ENCODE measurements around the gene ALKAL2. TPM values are rescaled to one million over a fixed set of nuclear protein-coding genes. Genes with fewer than 3 reads are reported as not detected.

The ALKAL2 gene
- total RNA-seq, 6 experiments from 2014 or later, result 0.49 to 2.9 (median 1.0) TPM

DNA sequence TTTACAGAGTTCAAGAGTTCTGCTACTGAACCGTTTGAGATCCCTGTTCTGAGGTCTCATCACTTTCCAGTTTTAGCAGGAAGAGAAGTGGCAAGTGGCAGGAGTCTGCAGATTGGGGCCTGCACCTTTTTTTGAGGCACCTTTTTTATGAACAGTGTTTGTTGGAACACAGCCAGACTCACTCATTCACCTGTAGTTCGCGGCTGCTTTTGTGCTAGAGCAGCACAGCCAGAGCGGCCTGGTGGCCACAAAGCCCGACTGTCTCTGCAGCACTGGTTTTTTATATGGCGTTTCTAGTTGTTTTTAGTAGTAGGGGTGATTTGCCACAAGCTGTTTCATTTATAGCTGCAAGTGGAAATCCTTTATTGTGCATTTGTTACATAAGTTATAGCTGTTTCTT is 14.6 kb downstream of the ALKAL2 start:
- ATAC-seq (no peak), DNase-seq (no peak)
- TF ChIP-seq POLR2A (IDR thresholded peaks at IDR 0.05), result no peak
- no peaks in the 10 kb centered on the region for H3K4me1 ChIP-seq
- H3K27ac ChIP-seq, result no peak overlapping the region
- H3K27me3 ChIP-seq, result no peaks in the 10 kb centered on the region
- WGBS (ENCODE audit: insufficient coverage, low coverage, low lambda C conversion rate, missing lambda C conversion rate), result 73% methylated on average over 5 of the region's 6 CpGs
- H3K36me3 ChIP-seq, result peaks cover 0 to 31% (median 4%) of the 10 kb centered on the region in 4 donors
- no peak overlapping the region for H3K4me3 ChIP-seq
- intact Hi-C loops (cut with DNase I), result no loop called here
- H3K9me3 ChIP-seq, result no peaks in the 10 kb centered on the region

DNA sequence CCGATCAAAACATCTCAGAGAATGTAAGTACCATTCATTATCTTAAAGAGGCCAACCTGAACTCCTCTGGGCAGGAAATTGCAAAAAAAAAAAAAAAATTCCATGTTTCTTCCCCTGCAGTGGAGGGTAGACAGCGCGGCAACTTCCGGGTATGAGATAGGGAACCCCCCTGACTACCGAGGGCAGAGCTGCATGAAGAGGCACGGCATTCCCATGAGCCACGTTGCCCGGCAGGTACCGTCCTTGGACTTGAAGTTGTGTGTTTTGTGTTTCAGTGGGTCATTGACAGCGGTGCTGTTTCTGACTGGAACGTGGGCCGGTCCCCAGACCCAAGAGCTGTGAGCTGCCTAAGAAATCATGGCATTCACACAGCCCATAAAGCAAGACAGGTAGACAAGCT is 16.0 kb downstream of the ALKAL2 start:
- ATAC-seq, result no peak
- no peaks in the 10 kb centered on the region for H3K27me3 ChIP-seq
- no peak overlapping the region for H3K4me3 ChIP-seq
- no peaks in the 10 kb centered on the region for H3K4me1 ChIP-seq
- peaks cover 0 to 17% (median 1%) of the 10 kb centered on the region in 4 donors for H3K36me3 ChIP-seq
- no peak overlapping the region for H3K27ac ChIP-seq
- TF ChIP-seq POLR2A (IDR thresholded peaks at IDR 0.05) (no peak), CTCF (IDR thresholded peaks at IDR 0.05) (no peak)
- WGBS (ENCODE audit: insufficient coverage, low coverage, low lambda C conversion rate, missing lambda C conversion rate), result 81% methylated on average over 7 of the region's 12 CpGs
- DNase-seq, result no peak
- no peaks in the 10 kb centered on the region for H3K9me3 ChIP-seq
- intact Hi-C loops (cut with DNase I), result no loop called here

DNA sequence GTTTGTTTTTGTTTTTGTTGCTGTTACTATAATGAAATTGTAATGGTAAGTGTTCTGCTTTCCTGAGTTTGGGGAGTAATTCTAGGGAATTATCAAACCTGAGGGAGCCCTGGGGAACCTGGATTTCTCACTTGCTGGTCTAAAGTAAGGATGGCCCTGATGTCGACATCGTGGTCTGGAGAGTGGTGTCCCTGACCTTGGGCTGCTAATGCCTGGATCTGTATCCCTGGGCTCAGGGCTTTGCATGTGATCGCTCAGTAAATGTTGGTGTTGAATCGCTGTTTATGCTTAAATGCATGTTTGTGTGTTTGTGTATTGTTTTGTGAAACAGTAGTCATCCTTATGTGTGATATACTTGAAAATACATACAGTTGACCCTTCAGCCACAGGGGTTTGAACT is 17.0 kb downstream of the ALKAL2 start:
- Histone ChIP-seq H3K9me3 (no peaks in the 10 kb centered on the region), H3K27ac (no peak overlapping the region), H3K27me3 (no peaks in the 10 kb centered on the region), H3K36me3 (peaks cover 0 to 12% (median 1%) of the 10 kb centered on the region in 4 donors), H3K4me1 (peaks cover 0 to 6% (median 5%) of the 10 kb centered on the region in 4 donors), H3K4me3 (no peak overlapping the region)
- WGBS (ENCODE audit: insufficient coverage, low coverage, low lambda C conversion rate, missing lambda C conversion rate), result 86% methylated on average over 4 of the region's 4 CpGs
- DNase-seq (no peak), ATAC-seq (no peak)
- TF ChIP-seq POLR2A (IDR thresholded peaks at IDR 0.05) (no peak), CTCF (IDR thresholded peaks at IDR 0.05) (no peak)
- intact Hi-C loops (cut with DNase I), result no loop called here

DNA sequence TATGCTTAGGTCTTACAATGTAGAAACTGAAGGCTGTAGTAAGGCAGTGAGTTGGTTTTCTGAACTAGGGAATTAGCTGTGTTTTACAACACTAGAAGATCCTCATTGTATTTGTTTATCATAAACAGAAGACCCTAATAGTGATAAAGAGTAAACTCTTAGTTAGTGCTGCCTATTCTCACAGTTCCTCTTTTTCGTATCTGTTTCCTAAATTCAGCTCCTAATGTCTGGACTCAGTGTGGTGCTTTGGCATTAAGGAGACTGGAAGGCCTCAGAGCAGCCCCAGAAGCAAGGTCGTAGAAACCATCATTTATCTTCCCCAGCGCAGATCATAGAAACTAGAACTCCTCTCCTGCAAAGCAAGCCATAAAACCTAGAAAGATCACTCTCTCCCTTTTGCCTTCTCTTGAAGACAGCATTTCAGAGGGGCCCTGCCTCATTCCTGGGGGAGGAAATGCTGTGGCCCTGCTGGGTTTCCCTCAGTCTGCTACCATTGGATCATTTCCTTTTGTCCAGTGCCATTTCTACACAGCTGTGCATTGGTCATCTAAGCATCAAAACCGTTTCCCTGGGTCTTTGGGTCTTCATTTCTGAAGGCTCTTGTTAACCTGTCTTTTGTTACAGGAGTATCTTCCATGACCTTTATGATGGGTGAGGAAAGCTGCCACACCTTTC is 18.4 kb downstream of the ALKAL2 start:
- H3K27me3 ChIP-seq, result no peaks in the 10 kb centered on the region
- TF ChIP-seq POLR2A (IDR thresholded peaks at IDR 0.05) (no peak), CTCF (IDR thresholded peaks at IDR 0.05) (no peak)
- H3K9me3 ChIP-seq, result no peaks in the 10 kb centered on the region
- no peak overlapping the region for H3K4me3 ChIP-seq
- no peak overlapping the region for H3K27ac ChIP-seq
- H3K4me1 ChIP-seq, result peaks cover 0 to 11% (median 9%) of the 10 kb centered on the region in 4 donors
- peaks cover 0 to under 1% (median 0%) of the 10 kb centered on the region in 4 donors for H3K36me3 ChIP-seq
- no peak for DNase-seq
- intact Hi-C loops (cut with DNase I), result no loop called here
- 43% methylated on average over 4 of the region's 4 CpGs for WGBS (ENCODE audit: insufficient coverage, low coverage, low lambda C conversion rate, missing lambda C conversion rate)
- no peak for ATAC-seq

- no peak overlapping the region for H3K4me3 ChIP-seq
- H3K36me3 ChIP-seq, result no peaks in the 10 kb centered on the region
- intact Hi-C loops (cut with DNase I), result no loop called here
- H3K27me3 ChIP-seq, result no peaks in the 10 kb centered on the region
- no peaks in the 10 kb centered on the region for H3K9me3 ChIP-seq
- peaks cover 0 to 11% (median 9%) of the 10 kb centered on the region in 4 donors for H3K4me1 ChIP-seq
- DNase-seq, result no peak
- no peak overlapping the region for H3K27ac ChIP-seq
- ATAC-seq, result no peak
- TF ChIP-seq POLR2A (IDR thresholded peaks at IDR 0.05) (no peak), CTCF (IDR thresholded peaks at IDR 0.05) (no peak)
Measured at GRCh38 chr2:268323-268722, 19.6 kb downstream of the ALKAL2 start.
